ENCODE data around the gene LRTM1. TPM values are rescaled to one million over a fixed set of nuclear protein-coding genes. Genes with fewer than 3 reads are reported as not detected.

LRTM1 gene
- total RNA-seq, 1 donor from 2014 or later = not detected

DNA sequence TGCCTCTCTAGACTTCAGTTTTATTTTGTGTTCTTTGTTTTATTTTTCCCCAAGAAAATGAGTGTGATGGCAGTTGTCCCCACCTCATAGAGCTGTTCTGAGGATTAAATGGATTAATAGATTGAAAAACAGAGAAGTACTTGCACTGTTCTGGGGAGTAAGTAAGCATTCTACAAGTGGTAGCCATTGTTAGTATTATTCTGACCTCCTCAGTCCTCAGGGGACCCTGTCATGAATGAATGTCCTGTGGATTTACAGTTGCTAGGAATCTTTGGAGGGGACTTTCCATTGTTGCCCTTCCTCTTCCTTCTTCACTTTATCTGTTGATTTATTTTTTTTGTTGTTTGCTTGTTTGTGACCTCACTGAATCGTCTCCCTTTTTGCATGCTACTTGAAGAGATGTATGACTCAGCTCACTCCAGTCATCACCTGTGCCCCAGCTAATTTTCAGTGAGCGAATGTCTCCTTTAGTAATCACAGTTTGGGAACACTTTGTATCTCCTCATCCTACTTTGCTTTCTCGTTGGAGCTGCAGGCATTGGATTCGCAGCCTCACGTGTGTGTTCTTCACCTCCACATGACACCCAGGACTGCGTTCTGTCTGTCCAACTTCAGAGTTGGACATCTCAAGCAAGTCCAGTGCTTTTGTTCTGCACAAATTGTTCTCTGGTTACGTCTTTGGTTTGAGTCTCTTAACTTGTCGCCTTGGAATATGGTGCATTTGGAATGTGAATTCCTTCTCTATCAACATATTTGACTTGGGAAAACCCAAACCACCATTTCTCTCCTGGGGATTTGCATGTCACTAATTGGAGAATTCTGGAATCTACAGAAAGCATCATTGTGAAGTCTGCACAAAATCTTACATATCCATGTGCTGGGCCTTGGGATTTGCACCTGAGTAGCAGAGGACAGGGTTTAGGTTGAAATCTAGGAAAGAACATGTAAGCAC, 54.5 kb downstream of the LRTM1 start:
- no peak overlapping the region for H3K27ac Mint-ChIP-seq
- H3K9me3 Mint-ChIP-seq (ENCODE audit: low read depth) = no peaks in the 10 kb centered on the region
- H3K4me3 Mint-ChIP-seq (ENCODE audit: low read depth) = no peak overlapping the region
- DNase-seq (ENCODE audit: low spot score, unreplicated experiment) = no peak
- no peaks in the 10 kb centered on the region for H3K36me3 Mint-ChIP-seq (ENCODE audit: insufficient read depth)
- TF ChIP-seq, protein P1, sequence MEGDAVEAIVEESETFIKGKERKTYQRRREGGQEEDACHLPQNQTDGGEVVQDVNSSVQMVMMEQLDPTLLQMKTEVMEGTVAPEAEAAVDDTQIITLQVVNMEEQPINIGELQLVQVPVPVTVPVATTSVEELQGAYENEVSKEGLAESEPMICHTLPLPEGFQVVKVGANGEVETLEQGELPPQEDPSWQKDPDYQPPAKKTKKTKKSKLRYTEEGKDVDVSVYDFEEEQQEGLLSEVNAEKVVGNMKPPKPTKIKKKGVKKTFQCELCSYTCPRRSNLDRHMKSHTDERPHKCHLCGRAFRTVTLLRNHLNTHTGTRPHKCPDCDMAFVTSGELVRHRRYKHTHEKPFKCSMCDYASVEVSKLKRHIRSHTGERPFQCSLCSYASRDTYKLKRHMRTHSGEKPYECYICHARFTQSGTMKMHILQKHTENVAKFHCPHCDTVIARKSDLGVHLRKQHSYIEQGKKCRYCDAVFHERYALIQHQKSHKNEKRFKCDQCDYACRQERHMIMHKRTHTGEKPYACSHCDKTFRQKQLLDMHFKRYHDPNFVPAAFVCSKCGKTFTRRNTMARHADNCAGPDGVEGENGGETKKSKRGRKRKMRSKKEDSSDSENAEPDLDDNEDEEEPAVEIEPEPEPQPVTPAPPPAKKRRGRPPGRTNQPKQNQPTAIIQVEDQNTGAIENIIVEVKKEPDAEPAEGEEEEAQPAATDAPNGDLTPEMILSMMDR (IDR thresholded peaks at IDR 0.05; ENCODE audit: unreplicated experiment) = no peak
- no peaks in the 10 kb centered on the region for H3K4me1 Mint-ChIP-seq (ENCODE audit: low read depth)
- peaks cover 19% of the 10 kb centered on the region for H3K27me3 Mint-ChIP-seq

GRCh38 chr3:54871867-54872266, 56.0 kb downstream of the LRTM1 start:
- H3K27me3 Mint-ChIP-seq = peaks cover 19% of the 10 kb centered on the region
- H3K9me3 Mint-ChIP-seq (ENCODE audit: low read depth) = no peaks in the 10 kb centered on the region
- H3K4me1 Mint-ChIP-seq (ENCODE audit: low read depth) = no peaks in the 10 kb centered on the region
- H3K27ac Mint-ChIP-seq = no peak overlapping the region
- H3K36me3 Mint-ChIP-seq (ENCODE audit: insufficient read depth) = no peaks in the 10 kb centered on the region
- DNase-seq (ENCODE audit: low spot score, unreplicated experiment) = no peak
- H3K4me3 Mint-ChIP-seq (ENCODE audit: low read depth) = no peak overlapping the region
- TF ChIP-seq, protein P1 (IDR thresholded peaks at IDR 0.05; ENCODE audit: unreplicated experiment) = no peak

GRCh38 chr3:54870423-54870822, 57.4 kb downstream of the LRTM1 start:
- no peaks in the 10 kb centered on the region for H3K4me1 Mint-ChIP-seq (ENCODE audit: low read depth)
- H3K27ac Mint-ChIP-seq = no peak overlapping the region
- DNase-seq (ENCODE audit: low spot score, unreplicated experiment) = no peak
- no peak overlapping the region for H3K4me3 Mint-ChIP-seq (ENCODE audit: low read depth)
- TF ChIP-seq, protein P1 (IDR thresholded peaks at IDR 0.05; ENCODE audit: unreplicated experiment) = peak; percentile 56
- no peaks in the 10 kb centered on the region for H3K9me3 Mint-ChIP-seq (ENCODE audit: low read depth)
- H3K36me3 Mint-ChIP-seq (ENCODE audit: insufficient read depth) = no peaks in the 10 kb centered on the region
- H3K27me3 Mint-ChIP-seq = peaks cover 15% of the 10 kb centered on the region
